Liver (tissue), 3 donors: ENCODE data around the gene SLC34A2.

ENCODE experiments used
- CTCF ChIP-seq: fragments of 150-350 bp; IDR thresholded peaks from 2 replicates; pipeline ENCODE4 v1.5.1; 2017; ENCODE audit warnings: improper control_type of control experiment, low read depth, low read length; ENCODE audit not compliant: missing input control
- JUND ChIP-seq, 2 donors: IDR thresholded peaks; 2 replicates each; pipeline ENCODE4 v1.6.1; 2016; ENCODE audit warnings: antibody characterized with exemption in 2 of 2
- YY1 ChIP-seq: IDR thresholded peaks from 2 replicates; pipeline ENCODE4 v1.6.1; 2016; ENCODE audit warnings: antibody characterized with exemption, mild to moderate bottlenecking
- donor health status: healthy.
- donor health status: healthy.

GRCh38 chr4:25694466-25694865 is 38.8 kb downstream of the SLC34A2 start:
- TF ChIP-seq YY1 (no peak), CTCF (no peak), JUND (IDR thresholded peaks at IDR 0.05) (no peak)
